ENCODE measurements around the gene EXD3.

- TF ChIP-seq CTCF (IDR thresholded peaks at IDR 0.05; ENCODE audit: low read length) (no peak; the same call in 1 of the 2 replicates), EZH2 (optimal IDR thresholded peaks at IDR 0.05; ENCODE audit: low read depth, low read length) (no peak)
These were observed 117.7 kb downstream of the EXD3 start for GRCh38 chr9:137305060-137305797.
